Stimulated activated naive CD4-positive, alpha-beta T cell (primary cell): ENCODE data around the gene SLC9B1.

Experiments used
- DNase-seq, 6 experiments: peaks; one replicate each; lab custom pipeline; 2025; lab: John Stamatoyannopoulos, UW

The SLC9B1 gene

GRCh38 chr4:103019308-103020124, at the start of gene SLC9B1:
SLC9B1 (minus strand) TSS chr4:103019705; CDS start chr4:102991711, 27,994 bp downstream.
- peak; percentile 83 to 91 (median 88) for DNase-seq

GRCh38 chr4:103067841-103068547, 48.5 kb upstream of the SLC9B1 start:
- no peak for DNase-seq

GRCh38 chr4:103060453-103061148, 41.1 kb upstream of the SLC9B1 start:
- DNase-seq: no peak

- DNase-seq: no peak
Observed at GRCh38 chr4:103054030-103054429, 34.5 kb upstream of the SLC9B1 start.

GRCh38 chr4:103052779-103053178, 33.3 kb upstream of the SLC9B1 start:
- DNase-seq: no peak

- DNase-seq: no peak
Observed at GRCh38 chr4:103052145-103052544, 32.6 kb upstream of the SLC9B1 start.

GRCh38 chr4:103050736-103051436, 31.4 kb upstream of the SLC9B1 start:
- no peak for DNase-seq

- DNase-seq: peak; percentile 1 to 62 (median 16)
Observed at GRCh38 chr4:103046416-103047290, 27.1 kb upstream of the SLC9B1 start.

- DNase-seq: no peak
Observed at GRCh38 chr4:103044183-103044582, 24.7 kb upstream of the SLC9B1 start.

- no peak for DNase-seq
Observed at GRCh38 chr4:103036169-103036568, 16.7 kb upstream of the SLC9B1 start.

- DNase-seq: no peak
Observed at GRCh38 chr4:103032574-103032973, 13.1 kb upstream of the SLC9B1 start.

GRCh38 chr4:103030791-103031190, 11.3 kb upstream of the SLC9B1 start:
- no peak for DNase-seq

- no peak for DNase-seq
Observed at GRCh38 chr4:103029300-103029699, 9.8 kb upstream of the SLC9B1 start.

GRCh38 chr4:103026868-103027267, 7.4 kb upstream of the SLC9B1 start:
- no peak for DNase-seq

GRCh38 chr4:103024996-103025395, 5.5 kb upstream of the SLC9B1 start:
- DNase-seq: no peak

- no peak for DNase-seq
Observed at GRCh38 chr4:103021120-103021519, 1.6 kb upstream of the SLC9B1 start.

GRCh38 chr4:103018391-103019307, 856 bp downstream of the SLC9B1 start:
- peak in 2 of 6 experiments; percentile 16 to 26 for DNase-seq

- no peak for DNase-seq
Observed at GRCh38 chr4:103012551-103012950, 7.0 kb downstream of the SLC9B1 start.

GRCh38 chr4:103012060-103012459, 7.4 kb downstream of the SLC9B1 start:
- no peak for DNase-seq
